ENCODE data around the gene PZP.

Gene PZP

DNA sequence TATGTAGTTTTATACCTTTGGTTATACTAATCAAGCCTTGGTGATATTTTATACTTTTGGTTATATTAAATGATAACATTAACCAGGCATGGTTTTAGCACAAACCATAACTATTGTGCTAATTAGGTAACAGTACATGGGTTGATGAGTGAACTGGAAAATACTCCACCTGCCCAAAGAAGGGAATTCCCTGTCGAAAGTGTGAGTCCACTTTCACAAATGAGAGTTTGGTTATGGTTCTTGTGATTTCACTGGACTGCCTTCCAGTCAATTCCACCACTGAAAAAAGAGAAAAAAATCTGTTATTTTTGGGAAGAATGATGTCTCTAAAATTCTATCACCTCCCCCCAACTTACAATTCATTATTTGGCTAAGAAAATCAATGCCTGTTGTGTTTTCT, 102.1 kb downstream of the PZP start:
- no peak for DNase-seq (ENCODE audit: low read depth)
- H3K4me3 ChIP-seq (replicated peaks; ENCODE audit: low read depth, low read length): no peak overlapping the region
- TF ChIP-seq, protein P1, sequence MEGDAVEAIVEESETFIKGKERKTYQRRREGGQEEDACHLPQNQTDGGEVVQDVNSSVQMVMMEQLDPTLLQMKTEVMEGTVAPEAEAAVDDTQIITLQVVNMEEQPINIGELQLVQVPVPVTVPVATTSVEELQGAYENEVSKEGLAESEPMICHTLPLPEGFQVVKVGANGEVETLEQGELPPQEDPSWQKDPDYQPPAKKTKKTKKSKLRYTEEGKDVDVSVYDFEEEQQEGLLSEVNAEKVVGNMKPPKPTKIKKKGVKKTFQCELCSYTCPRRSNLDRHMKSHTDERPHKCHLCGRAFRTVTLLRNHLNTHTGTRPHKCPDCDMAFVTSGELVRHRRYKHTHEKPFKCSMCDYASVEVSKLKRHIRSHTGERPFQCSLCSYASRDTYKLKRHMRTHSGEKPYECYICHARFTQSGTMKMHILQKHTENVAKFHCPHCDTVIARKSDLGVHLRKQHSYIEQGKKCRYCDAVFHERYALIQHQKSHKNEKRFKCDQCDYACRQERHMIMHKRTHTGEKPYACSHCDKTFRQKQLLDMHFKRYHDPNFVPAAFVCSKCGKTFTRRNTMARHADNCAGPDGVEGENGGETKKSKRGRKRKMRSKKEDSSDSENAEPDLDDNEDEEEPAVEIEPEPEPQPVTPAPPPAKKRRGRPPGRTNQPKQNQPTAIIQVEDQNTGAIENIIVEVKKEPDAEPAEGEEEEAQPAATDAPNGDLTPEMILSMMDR (IDR thresholded peaks at IDR 0.05; ENCODE audit: low read length, missing control alignments): no peak

DNA sequence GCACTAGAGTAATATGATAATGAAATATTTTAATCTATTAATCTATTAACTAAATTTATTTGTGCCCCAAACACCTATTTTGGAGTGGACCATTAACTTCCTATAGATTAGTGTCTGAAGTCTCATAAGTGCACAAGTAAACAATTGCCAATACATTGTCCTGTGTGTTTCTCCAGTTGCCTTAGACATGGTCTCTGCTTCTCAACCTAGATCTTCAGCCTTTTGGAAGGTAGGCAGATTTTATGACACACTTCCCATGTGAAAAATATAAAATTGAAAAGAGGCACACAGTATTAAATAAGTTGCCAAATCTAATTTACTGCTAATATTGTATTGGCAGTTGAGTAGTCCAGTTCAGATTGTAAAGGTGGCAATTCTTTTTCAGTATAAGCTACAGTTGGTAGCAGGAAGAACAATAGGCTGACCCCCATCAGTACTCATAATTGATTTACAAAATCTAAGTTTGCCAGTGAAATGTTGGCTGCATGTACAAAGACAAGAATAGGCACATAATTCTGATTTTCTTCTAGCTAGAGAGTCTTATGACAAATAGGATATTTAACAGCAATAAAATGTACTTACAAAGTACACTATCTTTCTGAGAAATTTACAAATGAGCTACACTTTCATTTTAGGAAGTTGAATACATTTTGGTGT, 103.3 kb downstream of the PZP start:
- TF ChIP-seq, protein P1 (IDR thresholded peaks at IDR 0.05; ENCODE audit: low read length, missing control alignments): no peak
- no peak overlapping the region for H3K4me3 ChIP-seq (replicated peaks; ENCODE audit: low read depth, low read length)
- no peak for DNase-seq (ENCODE audit: low read depth)

DNA sequence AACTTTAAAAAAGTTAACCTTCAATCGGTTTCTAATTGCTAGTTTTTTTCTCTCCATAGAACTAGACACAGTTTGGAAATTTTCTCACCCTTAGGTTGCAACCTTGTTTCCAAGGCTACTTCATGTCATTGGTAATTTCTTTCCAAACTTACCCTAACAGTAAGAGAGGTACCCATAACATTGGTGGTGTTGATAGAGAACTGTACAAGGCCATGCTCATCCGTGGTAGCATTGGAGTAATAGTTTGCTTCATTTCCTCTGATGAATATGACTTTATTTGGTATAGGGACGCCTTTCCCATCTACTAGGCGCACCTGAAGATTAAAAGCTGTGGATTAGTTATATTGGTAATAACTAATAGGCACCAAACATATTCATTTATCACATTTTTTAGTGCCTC, 104.1 kb downstream of the PZP start:
- no peak for DNase-seq (ENCODE audit: low read depth)
- TF ChIP-seq, protein P1 (IDR thresholded peaks at IDR 0.05; ENCODE audit: low read length, missing control alignments): no peak
- H3K4me3 ChIP-seq (replicated peaks; ENCODE audit: low read depth, low read length): no peak overlapping the region

DNA sequence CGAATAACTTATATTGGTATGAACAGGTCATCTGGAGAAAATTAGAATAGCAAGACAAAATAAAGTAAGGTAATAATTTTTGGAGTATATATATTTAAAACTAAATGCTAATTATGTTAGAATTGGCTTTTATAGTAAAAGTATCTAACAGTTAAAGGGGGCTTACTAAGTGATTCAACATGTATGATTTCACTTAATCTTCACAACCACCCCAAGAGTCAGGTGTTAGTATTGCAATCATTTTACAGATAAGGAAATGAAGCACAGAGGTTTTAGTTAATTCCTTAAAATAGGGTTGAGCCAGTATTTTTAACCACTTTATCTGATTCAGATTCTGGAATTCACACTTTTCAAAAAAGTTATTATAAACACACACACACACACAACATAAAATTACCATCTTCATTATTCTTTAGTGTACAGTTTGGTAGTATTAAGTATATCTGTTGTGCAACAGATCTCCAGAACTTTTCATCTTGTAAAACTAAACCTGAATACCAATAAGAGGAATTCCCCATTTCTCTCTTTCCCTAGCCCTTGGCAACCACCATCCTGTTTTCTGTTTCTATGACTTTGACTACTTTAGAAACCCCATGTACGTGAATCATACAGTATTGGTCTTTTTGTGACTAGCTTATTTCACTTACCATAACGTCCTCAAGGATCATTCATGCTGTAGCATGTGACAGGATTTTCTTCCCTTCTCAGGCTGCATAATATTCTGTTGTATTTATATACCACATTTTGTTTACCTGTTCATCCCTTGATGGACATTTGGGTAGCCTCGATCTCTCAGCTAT, 104.9 kb downstream of the PZP start:
- TF ChIP-seq, protein P1 (IDR thresholded peaks at IDR 0.05; ENCODE audit: low read length, missing control alignments): no peak
- no peak overlapping the region for H3K4me3 ChIP-seq (replicated peaks; ENCODE audit: low read depth, low read length)
- no peak for DNase-seq (ENCODE audit: low read depth)

DNA sequence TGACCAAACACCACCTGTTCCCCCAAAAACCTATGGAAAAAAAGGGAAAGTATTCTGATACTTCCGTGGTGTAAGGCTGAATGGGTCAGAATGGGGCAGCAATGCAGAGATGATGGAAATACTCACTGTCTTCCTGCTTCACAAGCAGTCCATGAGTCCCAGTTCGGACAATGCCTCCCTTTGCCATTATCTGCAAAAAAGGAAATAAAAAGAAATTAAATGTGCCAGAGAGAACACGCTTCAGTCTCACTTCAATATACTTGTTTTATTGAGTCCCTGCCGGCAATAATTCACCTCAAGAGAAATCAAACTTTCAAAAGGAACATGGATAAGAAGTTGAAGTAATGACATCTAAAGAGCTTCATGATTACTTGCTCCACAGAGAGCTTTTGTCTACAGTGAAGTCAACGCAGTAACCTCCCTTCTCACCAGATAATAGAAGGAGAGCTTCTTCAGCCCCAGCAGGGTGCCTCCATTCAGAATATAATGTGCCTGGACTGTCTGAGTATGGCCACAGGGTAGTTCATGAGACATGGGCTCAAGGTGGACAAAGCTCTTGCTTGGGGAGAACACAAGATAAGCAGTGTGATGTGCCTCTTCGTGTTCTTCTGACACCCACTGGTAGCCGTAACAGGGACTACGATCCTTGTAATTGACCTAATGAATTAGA, 107.0 kb downstream of the PZP start:
- no peak overlapping the region for H3K4me3 ChIP-seq (replicated peaks; ENCODE audit: low read depth, low read length)
- TF ChIP-seq, protein P1 (IDR thresholded peaks at IDR 0.05; ENCODE audit: low read length, missing control alignments): no peak
- no peak for DNase-seq (ENCODE audit: low read depth)

DNA sequence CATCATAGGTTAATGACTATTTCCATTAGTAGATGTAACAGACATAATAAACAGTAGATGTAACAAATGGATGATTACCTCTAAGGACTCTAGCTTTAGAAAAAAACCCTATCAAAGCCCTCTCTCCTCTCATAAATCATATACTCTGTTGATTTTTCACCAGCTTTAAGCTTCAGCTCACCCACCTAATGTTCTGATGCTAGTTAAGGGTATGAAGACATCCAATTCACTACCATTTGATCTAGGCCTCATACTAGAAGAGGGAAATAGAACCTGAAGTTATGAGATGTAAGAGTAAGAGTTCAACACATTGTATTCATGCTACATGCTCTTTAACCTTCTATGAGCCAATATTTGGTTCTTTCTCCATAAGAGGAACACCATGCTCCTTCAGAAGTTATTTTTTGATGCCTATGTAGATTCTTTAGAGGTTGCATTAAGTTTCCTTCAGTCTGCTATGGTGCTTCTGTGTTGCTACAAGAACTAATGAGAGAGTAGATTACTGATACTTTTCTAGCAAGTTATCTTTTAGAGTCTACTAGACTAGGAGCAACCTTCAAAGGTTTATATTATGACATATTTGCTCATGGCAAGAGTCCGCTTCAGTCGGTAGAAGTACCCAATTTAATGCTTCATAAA, 108.5 kb downstream of the PZP start:
- no peak overlapping the region for H3K4me3 ChIP-seq (replicated peaks; ENCODE audit: low read depth, low read length)
- DNase-seq (ENCODE audit: low read depth): no peak
- TF ChIP-seq, protein P1 (IDR thresholded peaks at IDR 0.05; ENCODE audit: low read length, missing control alignments): no peak
